CD14-positive monocyte (primary cell): ENCODE data around the gene ATP6AP2. TPM values are rescaled to one million over a fixed set of nuclear protein-coding genes. Genes with fewer than 3 reads are reported as not detected.

Experiments
- DNase-seq, 3 donors: peaks; one replicate each; pipeline ENCODE4 v3.0.0-alpha.2; 2011 to 2022
- H2AFZ ChIP-seq: 2 replicates; pipeline ENCODE4 v1.6.0; 2012; ENCODE audit warnings: mild to moderate bottlenecking, low read depth, low read length, inconsistent platforms; ENCODE audit not compliant: insufficient read depth, poor library complexity, severe bottlenecking
- H3K27ac ChIP-seq, 2 donors: 1 replicate in 1 of 2; 2 replicates in 1 of 2; pipeline ENCODE4 v1.5.1; 2012 to 2013; ENCODE audit warnings: low read length in 2 of 2, control low read depth in 1 of 2, inconsistent platforms in 1 of 2, low read depth in 1 of 2, mild to moderate bottlenecking in 1 of 2
- H3K27me3 ChIP-seq, 2 donors: one replicate each; pipeline versions ENCODE4 v1.6.0 to v1.6.1; 2011 to 2013; ENCODE audit warnings: low read length in 2 of 2; ENCODE audit not compliant: control insufficient read depth in 2 of 2, insufficient read depth in 2 of 2
- H3K36me3 ChIP-seq, 2 donors: replicated peaks in 1 of 2; 1 replicate in 1 of 2; 2 replicates in 1 of 2; pipeline versions ENCODE4 v1.5.1 to v1.6.1; 2012 to 2013; ENCODE audit warnings: low read length in 2 of 2, control low read depth in 1 of 2, inconsistent platforms in 1 of 2, mild to moderate bottlenecking in 1 of 2; ENCODE audit not compliant: insufficient read depth in 2 of 2, control insufficient read depth in 1 of 2
- H3K4me1 ChIP-seq, 2 donors: 1 replicate in 1 of 2; 2 replicates in 1 of 2; pipeline versions ENCODE4 v1.5.1 to v1.6.1; 2012 to 2013; ENCODE audit warnings: low read length in 2 of 2, control low read depth in 1 of 2, inconsistent platforms in 1 of 2, mild to moderate bottlenecking in 1 of 2, moderate library complexity in 1 of 2; ENCODE audit not compliant: insufficient read depth in 2 of 2, control insufficient read depth in 1 of 2
- H3K4me2 ChIP-seq: replicated peaks from 2 replicates; pipeline ENCODE3; 2012; ENCODE audit warnings: low read length, moderate library complexity, mild to moderate bottlenecking; ENCODE audit not compliant: poor library complexity, severe bottlenecking; ENCODE audit errors: extremely low read depth
- H3K4me3 ChIP-seq, 3 experiments: fragments of 200-600 bp in 1 of 3; sonication (generic) in 1 of 3; replicated peaks in 1 of 3; 1 replicate in 2 of 3; 2 replicates in 1 of 3; pipeline ENCODE4 v1.5.1; 2011 to 2013; ENCODE audit warnings: low read length in 3 of 3, mild to moderate bottlenecking in 3 of 3, control low read depth in 2 of 3, low read depth in 2 of 3, inconsistent platforms in 1 of 3, moderate library complexity in 1 of 3
- H3K79me2 ChIP-seq: 2 replicates; pipeline ENCODE4 v1.6.0; 2012; ENCODE audit warnings: mild to moderate bottlenecking, control low read depth, inconsistent platforms, low read length, moderate library complexity; ENCODE audit not compliant: insufficient read depth
- H3K9ac ChIP-seq: 2 replicates; pipeline ENCODE4 v1.6.0; 2017; ENCODE audit warnings: low read length, mild to moderate bottlenecking; ENCODE audit not compliant: insufficient read depth, poor library complexity, severe bottlenecking
- H3K9me3 ChIP-seq, 2 donors: replicated peaks in 1 of 2; 1 replicate in 1 of 2; 2 replicates in 1 of 2; pipeline versions ENCODE4 v1.5.1 to v1.6.1; 2012 to 2013; ENCODE audit warnings: low read length in 2 of 2, control low read depth in 1 of 2; ENCODE audit not compliant: control insufficient read depth in 1 of 2, insufficient read depth in 1 of 2
- H4K20me1 ChIP-seq: 2 replicates; pipeline ENCODE4 v1.6.0; 2012; ENCODE audit warnings: mild to moderate bottlenecking, low read length, control low read depth, moderate library complexity; ENCODE audit not compliant: insufficient read depth
- H3K27ac Mint-ChIP-seq, 7 donors: one replicate each; pipeline ENCODE4 v1.8.0; 2020; ENCODE audit warnings: mild to moderate bottlenecking in 7 of 7, mixed read lengths in 7 of 7, moderate library complexity in 6 of 7, inconsistent platforms in 2 of 7
- H3K27me3 Mint-ChIP-seq, 3 donors: one replicate each; pipeline ENCODE4 v1.8.0; 2021 to 2022; ENCODE audit warnings: low read depth in 3 of 3, mild to moderate bottlenecking in 3 of 3, mixed read lengths in 3 of 3, moderate library complexity in 3 of 3, inconsistent platforms in 1 of 3
- H3K36me3 Mint-ChIP-seq, 2 donors: one replicate each; pipeline ENCODE4 v1.8.0; 2020; ENCODE audit warnings: mixed read lengths in 2 of 2, inconsistent platforms in 1 of 2, mild to moderate bottlenecking in 1 of 2
- H3K4me1 Mint-ChIP-seq: one replicate; pipeline ENCODE4 v1.8.0; 2020; ENCODE audit warnings: mild to moderate bottlenecking, mixed read lengths
- H3K4me3 Mint-ChIP-seq, 2 donors: one replicate each; pipeline ENCODE4 v1.8.0; 2020; ENCODE audit warnings: mild to moderate bottlenecking in 2 of 2, mixed read lengths in 2 of 2, moderate library complexity in 1 of 2
- H3K9me3 Mint-ChIP-seq, 7 donors: one replicate each; pipeline ENCODE4 v1.8.0; 2020 to 2022; ENCODE audit warnings: mixed read lengths in 7 of 7, mild to moderate bottlenecking in 6 of 7, moderate library complexity in 6 of 7, inconsistent platforms in 2 of 7
- CTCF ChIP-seq: fragments of 200-600 bp; IDR thresholded peaks from one replicate; pipeline ENCODE4 v1.8.0; 2022; ENCODE audit warnings: antibody characterized with exemption, mild to moderate bottlenecking
- WGBS: methylation state at CpG from one replicate; pipeline ENCODE4 v1.1.5; 2013; ENCODE audit warnings: missing lambda C conversion rate; ENCODE audit not compliant: insufficient coverage; 5-methylcytosine and 5-hydroxymethylcytosine counted together
- intact Hi-C, 2 donors: fragments of 100-400 bp; cut with micrococcal nuclease; formaldehyde crosslinking; loops; one replicate each; pipeline versions ENCODE4 v1.15.0 to v1.15.1; 2023
- polyA plus RNA-seq, 3 donors: library from polyadenylated mRNA; depleted of rRNA in 1 of 3; unstranded in 2 of 3; stranded (reverse) in 1 of 3; fragments of 300-500 nt in 2 of 3; fragments of >200 nt in 1 of 3; fragmentation: Illumina TruSeq in 2 of 3; gene quantifications; 1 replicate in 2 of 3; 2 replicates in 1 of 3; pipeline ENCODE4 v1.2.3, GENCODE V29; 2012 to 2021

ATP6AP2 gene
- polyA plus RNA-seq, 3 donors: 332 to 497 (median 430) TPM

- H3K4me3 ChIP-seq: no peak overlapping the region
- H3K27ac ChIP-seq: no peak overlapping the region
- H2AFZ ChIP-seq: no peak overlapping the region
- peaks cover 0 to 30% of the 10 kb centered on the region in 2 donors for H3K27me3 ChIP-seq
- peaks cover 5% of the 10 kb centered on the region for H4K20me1 ChIP-seq
- WGBS: no CpG with 5 or more reads among the region's 3 CpGs
- H3K4me3 Mint-ChIP-seq: no peak overlapping the region
- peak overlapping the region in 2 of 7 donors; percentile 2 to 53 for H3K27ac Mint-ChIP-seq
- H3K9me3 Mint-ChIP-seq: peaks cover 0 to 1% (median 0%) of the 10 kb centered on the region in 7 donors
- DNase-seq: peak; percentile 54 to 59 (median 55)
- no peak overlapping the region for H3K9ac ChIP-seq
- peaks cover 6% of the 10 kb centered on the region for H3K79me2 ChIP-seq
- peaks cover 32 to 41% of the 10 kb centered on the region in 2 donors for H3K36me3 Mint-ChIP-seq
- H3K4me2 ChIP-seq: no peak overlapping the region
- peaks cover 20 to 51% of the 10 kb centered on the region in 2 donors for H3K36me3 ChIP-seq
- H3K4me1 ChIP-seq: peaks cover 5 to 10% of the 10 kb centered on the region in 2 donors
- intact Hi-C loops: loop anchor here (10.0 kb wide), 2 partner anchors 83 to 143 kb away; partner anchors contain the start of gene MED14 (in 1 of the 2)
- H3K9me3 ChIP-seq: no peaks in the 10 kb centered on the region
- peak; percentile 64 for TF ChIP-seq CTCF
- H3K4me1 Mint-ChIP-seq: no peaks in the 10 kb centered on the region
- H3K27me3 Mint-ChIP-seq: peaks cover 0 to 24% (median 0%) of the 10 kb centered on the region in 3 donors
Measured at GRCh38 chrX:40651620-40652223, 71.0 kb downstream of the ATP6AP2 start.

- no peaks in the 10 kb centered on the region for H4K20me1 ChIP-seq
- no peaks in the 10 kb centered on the region for H3K79me2 ChIP-seq
- no peaks in the 10 kb centered on the region for H3K9me3 ChIP-seq
- no peaks in the 10 kb centered on the region for H3K4me1 Mint-ChIP-seq
- peaks cover 28 to 60% of the 10 kb centered on the region in 2 donors for H3K36me3 ChIP-seq
- peaks cover 0 to 32% of the 10 kb centered on the region in 2 donors for H3K27me3 ChIP-seq
- no peak overlapping the region for H3K9ac ChIP-seq
- no peaks in the 10 kb centered on the region for H3K9me3 Mint-ChIP-seq
- DNase-seq: no peak
- H2AFZ ChIP-seq: no peak overlapping the region
- no peak overlapping the region for H3K4me3 Mint-ChIP-seq
- no CpG with 5 or more reads among the region's 1 CpG for WGBS
- TF ChIP-seq CTCF: no peak
- H3K4me3 ChIP-seq: no peak overlapping the region
- H3K4me2 ChIP-seq: no peak overlapping the region
- H3K27ac Mint-ChIP-seq: peak overlapping the region in 1 of 7 donors; percentile 54
- intact Hi-C loops: loop anchor here (10.0 kb wide), 2 partner anchors 82 to 142 kb away; partner anchors contain the start of gene MED14 (in 1 of the 2)
- peaks cover 0 to 28% (median 0%) of the 10 kb centered on the region in 3 donors for H3K27me3 Mint-ChIP-seq
- H3K4me1 ChIP-seq: peaks cover 5% of the 10 kb centered on the region in 2 donors
- H3K27ac ChIP-seq: no peak overlapping the region
- H3K36me3 Mint-ChIP-seq: peaks cover 37 to 50% of the 10 kb centered on the region in 2 donors
Measured at GRCh38 chrX:40652664-40653063, 71.9 kb downstream of the ATP6AP2 start.
